Right lobe of liver (tissue), 4 donors: ENCODE measurements around the gene MT1HL1.

Source experiments
- CTCF ChIP-seq, 4 donors: fragments of 200-600 bp in 3 of 4; fragments of 450-650 bp in 1 of 4; IDR thresholded peaks; one replicate each; pipeline versions ENCODE4 v1.5.1 to v1.8.0; 2016 to 2022; ENCODE audit warnings: antibody characterized with exemption in 4 of 4, mild to moderate bottlenecking in 2 of 4
- POLR2A ChIP-seq: fragments of 450-650 bp; IDR thresholded peaks from one replicate; pipeline ENCODE4 v1.6.1; 2017; ENCODE audit warnings: antibody characterized with exemption, mild to moderate bottlenecking
- donor health status: DM: no; HTN: no; CAD: no.
- donor health status: DM: no; HTN: no; CAD: no.
- donor health status: DM: no; HTN: yes; CAD: no.

GRCh38 chr1:236989290-236990051, 14.8 kb downstream of the MT1HL1 start:
- TF ChIP-seq CTCF (IDR thresholded peaks at IDR 0.05) (no peak), POLR2A (no peak)
